Smooth muscle cell (in vitro differentiated cells): ENCODE data around the gene TNP2. TPM values are rescaled to one million over a fixed set of nuclear protein-coding genes. Genes with fewer than 3 reads are reported as not detected.
A peak's percentile ranks its signal among the peaks of the same experiment; 100 is the strongest.

ENCODE experiments used
- DNase-seq: peaks from one replicate; lab custom pipeline; 2025; ENCODE audit not compliant: unreplicated experiment; lab: John Stamatoyannopoulos, UW
- H2AFZ ChIP-seq: fragments of 200-600 bp; sonication (generic); 2 replicates; pipeline ENCODE4 v1.6.0; 2016; ENCODE audit warnings: antibody characterized with exemption, low read depth, mild to moderate bottlenecking
- H3F3A ChIP-seq: fragments of 200-600 bp; sonication (generic); 2 replicates; pipeline ENCODE4 v1.6.0; 2017; ENCODE audit warnings: antibody characterized with exemption, low read depth
- H3K27ac ChIP-seq: fragments of 200-600 bp; sonication (generic); 2 replicates; pipeline ENCODE4 v1.5.1; 2016; ENCODE audit warnings: low read depth, mild to moderate bottlenecking
- H3K27me3 ChIP-seq: fragments of 200-600 bp; sonication (generic); 2 replicates; pipeline ENCODE4 v1.6.1; 2016; ENCODE audit warnings: low read depth, mild to moderate bottlenecking
- H3K36me3 ChIP-seq: fragments of 200-600 bp; sonication (generic); 2 replicates; pipeline ENCODE4 v1.5.1; 2016; ENCODE audit warnings: low read depth
- H3K4me1 ChIP-seq: fragments of 200-600 bp; sonication (generic); 2 replicates; pipeline ENCODE4 v1.5.1; 2016; ENCODE audit warnings: low read depth
- H3K4me2 ChIP-seq: fragments of 200-600 bp; sonication (generic); 2 replicates; pipeline ENCODE4 v1.6.0; 2016; ENCODE audit warnings: mild to moderate bottlenecking
- H3K4me3 ChIP-seq: fragments of 200-600 bp; sonication (generic); 2 replicates; pipeline ENCODE4 v1.5.1; 2016; ENCODE audit warnings: mild to moderate bottlenecking
- H3K79me2 ChIP-seq: fragments of 200-600 bp; sonication (generic); 2 replicates; pipeline ENCODE4 v1.6.0; 2016; ENCODE audit warnings: low read depth, mild to moderate bottlenecking
- H3K9ac ChIP-seq: fragments of 200-600 bp; sonication (generic); 2 replicates; pipeline ENCODE4 v1.6.0; 2016; ENCODE audit warnings: low read depth
- H3K9me3 ChIP-seq: fragments of 200-600 bp; sonication (generic); replicated peaks from 2 replicates; pipeline ENCODE4 v1.5.1; 2016; ENCODE audit warnings: low read depth
- H4K20me1 ChIP-seq: fragments of 200-600 bp; sonication (generic); 2 replicates; pipeline ENCODE4 v1.6.0; 2016; ENCODE audit warnings: low read depth
- WGBS: methylation state at CpG from one replicate; pipeline ENCODE4 v1.1.7; 2016; ENCODE audit warnings: low lambda C conversion rate; 5-methylcytosine and 5-hydroxymethylcytosine counted together
- polyA plus RNA-seq: library from polyadenylated mRNA; unstranded; fragments of >200 nt; fragmentation: Nextera tagmentation; extraction: Ambion mirVana; gene quantifications from 2 replicates; pipeline ENCODE4 v1.2.1, GENCODE V29; 2016
- total RNA-seq: library from RNA; depleted of rRNA; stranded (reverse); fragments of >200 nt; gene quantifications from 2 replicates; pipeline ENCODE4 v1.2.3, GENCODE V29; 2014
- TF ChIP-seq, protein P1 (sequence below): fragments of 200-600 bp; sonication (generic); IDR thresholded peaks from 2 replicates; pipeline ENCODE4 v1.5.1; 2017; ENCODE audit warnings: borderline replicate concordance, mild to moderate bottlenecking, antibody characterized with exemption; ENCODE audit not compliant: insufficient read depth, poor library complexity, severe bottlenecking

Gene TNP2
- total and polyA plus RNA-seq, 2 experiments from 2014 or later: not detected

DNA sequence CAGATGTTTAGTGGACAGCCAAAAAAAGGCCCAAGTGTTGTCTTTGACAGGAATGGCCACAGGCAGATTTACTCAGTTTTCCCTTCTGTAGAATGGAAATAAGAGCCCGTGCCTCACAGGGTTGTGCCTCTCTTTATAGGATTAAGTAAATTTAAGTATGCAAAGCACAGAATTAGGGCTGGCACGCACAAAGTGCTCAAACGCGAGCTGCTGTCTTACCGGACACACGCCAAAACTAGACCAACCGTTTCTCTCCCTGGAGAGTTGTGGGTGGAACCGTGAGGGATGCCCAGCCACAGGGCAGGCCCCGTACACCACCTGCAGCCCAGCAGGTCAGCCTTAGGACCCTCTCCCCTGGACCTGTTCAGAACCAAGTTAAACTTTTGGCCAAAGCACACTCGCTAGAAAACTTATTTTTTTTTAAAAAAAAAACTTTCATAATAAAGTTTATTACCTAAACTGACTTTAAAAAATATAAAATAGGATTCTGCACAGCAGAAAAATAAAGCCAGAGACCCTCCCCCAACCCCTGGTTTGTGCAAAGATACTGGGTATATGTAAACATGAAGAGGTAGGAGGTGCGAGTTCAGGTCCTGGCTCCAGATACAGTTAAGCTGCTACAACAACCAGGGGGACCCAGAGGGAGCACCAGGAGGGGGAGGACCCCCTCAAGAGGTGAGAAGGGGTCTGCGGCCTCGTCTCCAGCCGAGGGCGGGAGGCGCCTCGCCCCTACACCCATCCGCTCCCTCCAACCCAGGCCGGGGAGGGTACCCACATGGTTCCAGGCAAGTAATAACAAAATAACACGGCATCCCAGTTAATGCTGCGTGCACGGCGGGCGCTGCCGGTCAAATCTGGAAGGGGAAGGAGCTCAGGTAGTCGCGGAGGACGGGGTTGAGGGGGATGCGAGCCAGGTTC is 14.9 kb downstream of the TNP2 start:
- WGBS: 30% methylated on average over 29 of the region's 29 CpGs
- peak overlapping the region; percentile 49 for H3K27ac ChIP-seq
- peaks cover 18% of the 10 kb centered on the region for H3F3A ChIP-seq
- no peak overlapping the region for H2AFZ ChIP-seq
- H3K36me3 ChIP-seq: no peaks in the 10 kb centered on the region
- no peaks in the 10 kb centered on the region for H3K27me3 ChIP-seq
- H3K4me3 ChIP-seq: peak overlapping the region; percentile 95
- no peak overlapping the region for H3K9ac ChIP-seq
- peaks cover 35% of the 10 kb centered on the region for H4K20me1 ChIP-seq
- H3K4me1 ChIP-seq: peaks cover 10% of the 10 kb centered on the region
- peaks cover 19% of the 10 kb centered on the region for H3K79me2 ChIP-seq
- no peak for DNase-seq
- peak overlapping the region; percentile 95 for H3K4me2 ChIP-seq
- TF ChIP-seq, protein P1, sequence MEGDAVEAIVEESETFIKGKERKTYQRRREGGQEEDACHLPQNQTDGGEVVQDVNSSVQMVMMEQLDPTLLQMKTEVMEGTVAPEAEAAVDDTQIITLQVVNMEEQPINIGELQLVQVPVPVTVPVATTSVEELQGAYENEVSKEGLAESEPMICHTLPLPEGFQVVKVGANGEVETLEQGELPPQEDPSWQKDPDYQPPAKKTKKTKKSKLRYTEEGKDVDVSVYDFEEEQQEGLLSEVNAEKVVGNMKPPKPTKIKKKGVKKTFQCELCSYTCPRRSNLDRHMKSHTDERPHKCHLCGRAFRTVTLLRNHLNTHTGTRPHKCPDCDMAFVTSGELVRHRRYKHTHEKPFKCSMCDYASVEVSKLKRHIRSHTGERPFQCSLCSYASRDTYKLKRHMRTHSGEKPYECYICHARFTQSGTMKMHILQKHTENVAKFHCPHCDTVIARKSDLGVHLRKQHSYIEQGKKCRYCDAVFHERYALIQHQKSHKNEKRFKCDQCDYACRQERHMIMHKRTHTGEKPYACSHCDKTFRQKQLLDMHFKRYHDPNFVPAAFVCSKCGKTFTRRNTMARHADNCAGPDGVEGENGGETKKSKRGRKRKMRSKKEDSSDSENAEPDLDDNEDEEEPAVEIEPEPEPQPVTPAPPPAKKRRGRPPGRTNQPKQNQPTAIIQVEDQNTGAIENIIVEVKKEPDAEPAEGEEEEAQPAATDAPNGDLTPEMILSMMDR: no peak
- no peaks in the 10 kb centered on the region for H3K9me3 ChIP-seq

DNA sequence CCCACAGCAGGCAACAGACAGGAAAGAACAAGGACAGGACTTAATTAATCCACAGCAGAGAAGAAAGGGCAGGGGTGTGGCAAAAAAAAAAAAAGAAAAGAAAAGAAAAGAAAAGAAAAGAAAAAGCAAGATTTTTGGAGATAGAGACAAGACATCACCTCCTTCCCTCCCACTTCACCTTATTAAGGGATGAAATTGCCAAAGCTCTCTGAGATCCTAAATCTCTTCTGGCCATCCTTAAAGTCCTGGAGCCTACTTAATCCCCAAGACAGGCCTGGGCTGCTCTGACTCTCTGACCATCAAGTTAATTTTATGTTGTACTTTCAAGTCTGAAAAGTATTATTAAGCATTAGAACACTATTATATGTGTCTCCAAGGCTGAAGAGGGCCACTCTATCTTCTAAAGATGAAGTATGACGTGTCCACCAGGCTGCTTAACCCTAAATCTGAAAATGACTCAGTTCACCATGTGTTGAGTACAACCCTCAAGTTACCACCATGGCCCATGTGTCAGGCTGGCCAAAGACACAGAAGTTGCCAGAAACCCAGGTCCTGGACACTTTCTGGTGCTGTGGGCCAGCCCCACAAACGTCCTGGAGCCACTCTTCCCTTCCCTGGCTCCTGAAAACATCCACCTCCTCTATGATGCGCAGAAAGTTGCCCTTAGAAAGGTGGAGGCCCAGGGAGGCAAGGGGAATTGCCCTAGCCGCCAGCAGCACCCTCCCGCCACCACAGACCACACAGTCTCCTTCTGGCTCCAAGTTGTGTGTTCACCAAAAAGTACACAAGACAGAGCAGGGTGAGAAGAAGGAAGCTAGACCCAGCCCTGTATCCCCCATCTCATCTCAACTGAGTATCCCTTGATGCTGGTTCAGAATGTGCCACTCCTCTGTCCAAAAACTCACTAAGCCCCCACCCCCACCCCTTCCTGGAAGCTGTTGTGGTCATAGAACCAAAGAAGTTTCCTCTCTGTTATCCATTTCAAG is 15.8 kb downstream of the TNP2 start:
- Histone ChIP-seq H3K4me2 (peak overlapping the region; percentile 95), H3K79me2 (peaks cover 19% of the 10 kb centered on the region), H2AFZ (no peak overlapping the region), H3K4me3 (peak overlapping the region; percentile 95), H3K36me3 (no peaks in the 10 kb centered on the region), H3K4me1 (peaks cover 10% of the 10 kb centered on the region), H3K27me3 (no peaks in the 10 kb centered on the region), H3K9me3 (no peaks in the 10 kb centered on the region), H3K9ac (no peak overlapping the region), H4K20me1 (peaks cover 35% of the 10 kb centered on the region), H3F3A (peaks cover 18% of the 10 kb centered on the region), H3K27ac (peak overlapping the region; percentile 49)
- DNase-seq: no peak
- TF ChIP-seq, protein P1: no peak
- 52% methylated on average over 5 of the region's 5 CpGs for WGBS

DNA sequence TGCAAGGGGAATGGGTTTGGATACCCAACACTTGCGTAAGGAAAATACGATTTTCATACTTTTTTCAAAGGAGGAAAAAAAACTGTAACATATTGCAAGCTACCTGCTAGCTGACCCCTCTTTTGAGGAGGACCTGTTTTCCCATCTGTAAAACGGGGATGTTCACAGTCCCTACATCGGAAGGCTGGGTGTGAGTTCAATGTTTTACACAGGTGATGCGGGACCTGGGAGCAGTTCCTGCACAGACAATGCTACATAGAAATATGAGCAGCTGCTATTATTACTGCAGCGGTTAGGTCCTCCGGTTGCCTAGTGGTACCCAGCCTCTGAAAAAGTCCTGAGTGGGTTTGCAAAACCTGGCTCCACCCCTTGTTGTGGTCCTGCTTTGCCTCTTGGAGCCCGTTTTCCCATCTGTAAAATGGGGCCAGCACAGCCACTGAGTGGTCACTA is 16.6 kb downstream of the TNP2 start:
- H3K79me2 ChIP-seq: peaks cover 19% of the 10 kb centered on the region
- WGBS: 93% methylated on average over 8 of the region's 8 CpGs
- H3K4me1 ChIP-seq: peaks cover 10% of the 10 kb centered on the region
- no peaks in the 10 kb centered on the region for H3K36me3 ChIP-seq
- no peaks in the 10 kb centered on the region for H3K9me3 ChIP-seq
- no peaks in the 10 kb centered on the region for H3K27me3 ChIP-seq
- no peak overlapping the region for H3K4me3 ChIP-seq
- H4K20me1 ChIP-seq: peaks cover 35% of the 10 kb centered on the region
- H2AFZ ChIP-seq: no peak overlapping the region
- H3F3A ChIP-seq: peaks cover 18% of the 10 kb centered on the region
- no peak overlapping the region for H3K9ac ChIP-seq
- no peak overlapping the region for H3K27ac ChIP-seq
- TF ChIP-seq, protein P1: no peak
- H3K4me2 ChIP-seq: peak overlapping the region; percentile 95
- DNase-seq: no peak
